Activated gamma-delta T cell (primary cell): ENCODE measurements around the gene TES.
"Not testable (repeated sequence)": the region's sequence is repeated elsewhere in the genome, so short reads cannot be mapped to it uniquely, and the experiment has no call there.

Source experiments
- DNase-seq: peaks from one replicate; lab custom pipeline; 2025; lab: John Stamatoyannopoulos, UW
- total RNA-seq, 2 donors: gene quantifications; one replicate each; lab custom pipeline; 2026; lab: John Stamatoyannopoulos, UW

The TES gene, protein sequence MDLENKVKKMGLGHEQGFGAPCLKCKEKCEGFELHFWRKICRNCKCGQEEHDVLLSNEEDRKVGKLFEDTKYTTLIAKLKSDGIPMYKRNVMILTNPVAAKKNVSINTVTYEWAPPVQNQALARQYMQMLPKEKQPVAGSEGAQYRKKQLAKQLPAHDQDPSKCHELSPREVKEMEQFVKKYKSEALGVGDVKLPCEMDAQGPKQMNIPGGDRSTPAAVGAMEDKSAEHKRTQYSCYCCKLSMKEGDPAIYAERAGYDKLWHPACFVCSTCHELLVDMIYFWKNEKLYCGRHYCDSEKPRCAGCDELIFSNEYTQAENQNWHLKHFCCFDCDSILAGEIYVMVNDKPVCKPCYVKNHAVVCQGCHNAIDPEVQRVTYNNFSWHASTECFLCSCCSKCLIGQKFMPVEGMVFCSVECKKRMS
- total RNA-seq: 192 to 205 reads per million in 2 donors

GRCh38 chr7:116210345-116211005, at the start of gene TES:
Gene TES, plus strand, starts transcription at chr7:116210539. Its CDS starts 169 bp downstream, at chr7:116210708.
- peak; percentile 53 for DNase-seq

DNA sequence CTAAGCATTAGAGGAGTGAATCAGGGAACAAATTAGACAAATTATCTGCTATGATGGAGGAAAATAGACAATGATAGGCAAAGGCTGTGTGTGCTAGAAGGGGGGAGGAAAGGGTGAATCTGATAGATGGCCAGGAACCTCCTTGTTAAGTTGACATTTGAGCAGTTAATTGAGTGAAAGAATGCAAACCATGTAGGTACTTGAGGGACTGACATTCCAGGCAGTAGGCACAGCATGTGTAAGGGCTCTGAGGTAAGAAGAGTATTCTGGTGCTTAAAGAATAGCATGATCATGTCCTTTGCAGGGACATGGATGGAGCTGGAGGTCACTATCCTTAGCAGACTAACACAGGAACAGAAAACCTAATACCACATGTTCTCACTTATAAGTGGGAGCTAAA, 48.6 kb upstream of the TES start:
- no peak for DNase-seq

- no peak for DNase-seq
Measured at GRCh38 chr7:116162254-116162653, 48.1 kb upstream of the TES start.

DNA sequence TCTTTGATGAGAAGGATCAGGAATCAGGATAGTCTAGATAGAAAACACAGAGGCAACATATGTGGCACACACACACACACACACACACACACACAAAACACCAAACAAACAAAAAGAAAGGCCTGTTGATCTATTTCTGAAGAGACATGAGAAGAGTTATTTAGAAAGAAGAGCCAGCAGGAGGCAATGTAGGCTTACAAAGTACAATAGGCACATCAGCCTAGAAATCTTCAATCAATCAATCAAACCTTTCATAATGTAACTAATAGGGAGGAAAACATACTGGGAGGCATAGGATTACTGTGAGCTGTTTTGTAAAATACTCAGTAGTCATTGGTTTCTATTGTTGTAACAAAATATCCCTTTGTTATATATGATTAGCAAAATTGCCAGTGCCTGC, 47.3 kb upstream of the TES start:
- no peak for DNase-seq

DNA sequence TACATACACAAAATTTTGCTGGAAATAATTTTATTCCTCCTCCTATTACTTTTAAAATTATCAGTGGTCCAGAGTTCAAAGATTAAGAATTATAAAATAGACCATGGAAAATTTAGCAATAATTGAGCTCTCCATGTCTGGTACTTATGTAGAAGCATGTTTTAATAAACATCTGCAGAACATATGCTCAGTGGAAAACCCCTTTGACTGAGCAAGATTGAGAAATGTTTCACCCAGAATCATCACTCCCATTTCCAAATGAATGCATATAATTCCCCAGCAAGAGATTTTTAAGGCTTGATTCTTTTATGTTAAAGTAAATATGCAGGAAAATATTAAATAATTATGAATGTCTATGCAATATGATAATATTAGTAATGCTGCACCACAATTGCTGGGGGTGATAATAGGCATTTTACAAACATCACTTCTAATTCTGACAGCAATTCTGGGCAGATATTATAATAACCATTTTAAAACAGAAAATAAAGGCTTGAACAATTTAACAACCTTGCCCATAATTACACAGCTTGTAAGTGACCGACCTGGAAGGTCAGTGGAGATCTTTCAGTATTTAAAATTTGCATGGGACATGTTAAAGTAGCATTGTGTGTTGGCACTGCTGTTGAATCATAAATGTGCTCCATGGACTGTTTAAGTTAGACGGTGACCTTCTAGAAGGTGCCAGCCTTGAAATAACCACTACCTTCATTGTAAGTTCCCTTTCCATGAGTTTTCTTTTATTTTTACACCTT, 45.6 kb upstream of the TES start:
- DNase-seq: no peak

DNA sequence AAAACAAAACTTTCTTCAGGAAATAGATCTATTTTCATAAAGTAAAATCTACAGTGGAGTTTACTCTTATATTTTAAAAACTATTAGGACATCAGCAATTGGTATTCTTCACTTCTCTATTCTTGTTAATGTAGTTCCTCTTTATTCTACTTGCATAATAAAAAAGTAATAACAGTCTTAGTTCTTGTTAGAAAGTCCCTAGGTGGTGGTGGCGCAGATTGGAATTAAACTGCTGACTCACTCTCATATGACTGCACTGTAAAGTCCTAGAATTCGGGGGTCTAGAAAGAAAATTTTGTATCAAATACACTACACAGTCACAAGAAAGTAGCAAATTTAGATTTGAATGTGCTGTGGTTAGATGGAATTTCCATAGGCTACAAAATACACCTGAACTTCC, 44.6 kb upstream of the TES start:
- no peak for DNase-seq

GRCh38 chr7:116166156-116166555, 44.2 kb upstream of the TES start:
- no peak for DNase-seq

DNA sequence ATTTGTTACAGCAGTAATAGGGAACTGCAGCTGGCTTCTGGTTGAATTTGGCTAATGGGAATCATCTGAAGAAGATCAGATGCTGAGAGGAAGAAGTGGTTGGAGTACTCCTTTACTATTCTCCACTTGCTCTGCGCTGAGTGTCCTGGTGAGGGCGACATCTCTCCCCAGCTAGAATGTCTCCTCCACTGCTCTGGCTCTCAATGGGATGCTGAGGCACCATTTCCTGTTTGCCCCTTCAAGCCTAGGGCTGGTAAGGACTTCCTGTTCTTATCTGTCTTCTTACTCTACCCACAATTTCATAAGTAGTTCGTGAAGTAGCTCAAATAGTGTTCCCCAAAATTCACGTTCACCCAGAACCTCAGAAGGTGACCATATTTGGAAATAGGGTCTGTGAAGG, 43.2 kb upstream of the TES start:
- no peak for DNase-seq

GRCh38 chr7:116169060-116169459, 41.3 kb upstream of the TES start:
- DNase-seq: no peak

GRCh38 chr7:116170180-116170579, 40.2 kb upstream of the TES start:
- DNase-seq: no peak

GRCh38 chr7:116171094-116171493, 39.2 kb upstream of the TES start:
- DNase-seq: no peak

DNA sequence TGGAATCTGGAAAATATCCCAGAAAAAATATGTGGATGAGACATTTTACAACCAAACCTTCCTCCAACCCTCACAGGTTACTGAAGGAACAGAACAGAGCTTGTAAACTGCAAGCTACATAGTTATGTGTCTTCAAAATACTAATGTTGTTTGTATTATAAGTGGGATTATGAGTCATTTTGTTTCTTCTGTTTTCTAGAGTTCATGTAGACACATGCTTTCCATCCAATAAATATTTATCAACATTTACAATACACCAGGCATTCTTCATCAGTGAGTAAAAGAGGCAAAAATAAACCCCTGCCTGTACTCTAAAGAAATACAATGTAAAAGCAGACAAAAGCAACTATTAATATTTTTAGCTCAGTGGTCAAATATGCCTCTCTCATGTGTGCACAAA, 38.0 kb upstream of the TES start:
- no peak for DNase-seq

DNA sequence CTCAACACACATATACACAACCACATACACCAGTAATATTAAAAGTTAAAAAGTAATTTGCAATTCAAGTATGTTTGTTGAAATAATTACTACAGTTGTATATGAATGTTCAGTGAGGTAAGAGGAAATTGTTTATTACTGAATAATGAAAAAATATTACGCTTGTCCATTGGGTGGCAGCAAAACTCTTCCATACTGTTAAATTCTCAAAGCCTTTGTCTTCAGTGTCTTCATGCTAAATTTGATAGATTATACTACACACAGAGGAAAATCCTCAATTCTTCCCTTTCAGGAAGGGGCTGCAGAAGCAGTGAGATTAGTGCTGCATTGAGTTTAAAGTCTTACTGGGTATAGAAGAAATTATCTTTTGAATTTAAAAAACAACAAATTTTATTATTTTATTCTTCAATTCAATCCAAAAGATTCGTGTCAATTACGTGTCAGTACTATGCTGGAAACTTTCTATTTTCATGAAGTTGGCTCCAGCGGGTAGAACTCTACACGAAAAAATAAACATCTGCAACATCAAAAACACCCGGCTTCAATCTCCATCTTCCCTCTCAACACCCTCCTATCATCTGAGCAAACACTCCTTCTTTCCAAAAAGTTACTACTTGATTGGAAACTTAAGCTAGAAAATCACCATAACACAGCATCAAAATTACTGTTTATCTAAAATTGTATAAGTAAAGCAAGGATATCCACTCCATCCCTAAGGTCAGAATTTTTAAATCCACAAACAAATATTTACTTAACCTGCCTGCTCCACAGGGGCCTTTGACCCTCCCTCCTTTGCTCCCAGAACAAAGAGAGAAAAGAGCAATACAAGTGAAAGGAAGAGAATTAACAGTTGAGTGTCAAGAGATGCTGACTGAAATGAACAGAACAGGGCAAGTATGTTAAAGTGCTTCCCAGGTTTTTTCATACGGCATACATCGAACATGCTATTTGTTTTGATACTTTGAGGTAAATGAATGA, 37.0 kb upstream of the TES start:
- DNase-seq: no peak

DNA sequence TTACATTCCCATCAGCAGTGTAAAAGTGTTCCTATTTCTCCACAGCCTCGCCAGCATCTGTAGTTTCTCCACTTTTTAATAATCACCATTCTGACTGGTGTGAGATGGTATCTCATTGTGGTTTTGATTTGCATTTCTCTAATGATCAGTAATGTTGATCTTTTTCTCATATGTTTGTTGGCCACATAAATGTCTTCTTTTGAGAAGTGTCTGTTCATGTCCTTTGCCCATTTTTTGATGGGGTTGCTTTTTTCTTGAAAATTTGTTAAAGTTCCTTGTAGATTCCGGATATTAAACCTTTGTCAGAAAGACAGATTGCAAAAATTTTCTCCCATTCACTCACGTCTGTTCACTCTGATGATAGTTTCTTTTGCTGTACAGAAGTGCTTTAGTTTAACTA, 35.2 kb upstream of the TES start:
- not testable (repeated sequence) for DNase-seq

DNA sequence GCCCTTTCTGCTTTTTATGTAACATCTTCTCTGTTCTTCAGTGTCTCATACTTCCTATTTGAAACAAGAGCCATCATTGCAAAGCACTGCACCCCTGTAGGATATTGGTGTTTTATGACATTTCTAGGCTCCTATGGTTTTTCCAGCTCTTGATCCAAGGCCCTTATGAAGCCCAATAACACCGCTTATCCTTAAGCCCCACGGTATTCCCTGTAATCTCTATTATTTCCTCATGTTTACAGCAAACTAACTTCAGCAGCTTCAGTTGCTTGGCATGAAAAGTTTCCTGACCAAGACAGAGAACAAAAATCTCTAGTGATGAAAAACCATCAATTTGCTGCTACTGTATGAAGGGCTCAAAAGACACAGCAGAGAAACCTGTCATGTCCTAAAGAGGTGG, 34.1 kb upstream of the TES start:
- DNase-seq: no peak

DNA sequence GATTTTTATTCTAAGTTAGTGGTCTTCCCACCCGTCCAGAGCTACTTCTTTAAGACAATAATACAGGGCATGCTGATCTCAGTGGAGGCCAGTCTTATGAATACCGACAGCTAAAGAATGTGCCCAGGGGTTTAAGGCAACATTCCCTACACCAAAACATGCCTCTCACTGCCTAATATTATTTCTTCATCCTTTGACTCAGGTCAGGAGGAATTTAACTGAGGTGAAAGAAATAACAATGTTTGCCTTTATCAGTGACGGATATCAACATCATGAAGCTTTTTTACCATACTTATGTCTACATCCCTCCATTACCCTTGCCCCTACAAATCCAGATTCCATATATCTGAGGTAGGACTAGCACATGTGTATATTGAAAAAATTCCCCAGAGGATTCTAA, 33.3 kb upstream of the TES start:
- no peak for DNase-seq

GRCh38 chr7:116180302-116180701, 30.0 kb upstream of the TES start:
- DNase-seq: no peak

DNA sequence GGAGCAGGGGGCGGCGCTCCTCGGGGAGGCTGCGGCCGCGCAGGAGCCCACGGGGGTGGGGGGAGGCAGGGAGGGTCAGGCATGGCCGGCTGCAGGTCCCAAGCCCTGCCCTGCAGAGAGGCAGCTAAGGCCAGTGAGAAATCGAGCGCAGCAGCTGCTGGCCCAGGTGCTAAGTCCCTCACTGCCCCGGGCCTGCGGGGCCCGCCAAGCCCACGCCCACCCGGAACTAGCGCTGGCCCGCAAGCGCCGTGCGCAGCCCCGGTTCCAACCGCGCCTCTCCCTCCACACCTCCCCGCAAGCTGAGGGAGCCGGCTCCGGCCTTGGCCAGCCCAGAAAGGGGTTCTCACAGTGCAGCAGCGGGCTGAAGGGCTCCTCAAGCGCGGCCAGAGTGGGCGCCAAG, 28.3 kb upstream of the TES start:
- DNase-seq: no peak

DNA sequence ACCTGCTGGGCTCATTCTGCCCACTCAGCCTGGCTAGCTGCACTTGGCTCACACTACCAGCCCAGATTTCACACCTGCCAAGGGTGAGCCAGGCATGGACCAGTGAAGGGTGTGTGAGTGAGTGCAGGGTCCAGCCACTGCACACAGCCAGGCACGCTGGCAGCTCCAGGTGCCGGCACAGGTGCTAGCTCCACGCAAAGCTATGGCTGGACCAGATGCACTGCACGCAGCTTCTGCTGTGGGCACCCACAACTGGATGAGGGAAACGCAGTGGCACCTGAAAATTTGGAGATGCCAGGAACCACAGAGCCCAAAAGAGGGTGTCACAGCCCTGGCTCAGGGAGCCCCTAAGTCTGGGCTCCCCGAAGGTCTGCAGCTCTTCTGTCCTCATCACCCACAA, 24.9 kb upstream of the TES start:
- no peak for DNase-seq

GRCh38 chr7:116185956-116186355, 24.4 kb upstream of the TES start:
- no peak for DNase-seq

- DNase-seq: no peak
Measured at GRCh38 chr7:116187400-116187799, 22.9 kb upstream of the TES start.
